Dedifferentiated amniotic fluid mesenchymal stem cell (primary cell): ENCODE results near the gene COQ5.

ENCODE experiments used
- DNase-seq: peaks from one replicate; pipeline ENCODE4 v3.0.0-alpha.2; 2016; ENCODE audit errors: extremely low spot score

The COQ5 gene

GRCh38 chr12:120483621-120484020, 45.3 kb downstream of the COQ5 start:
- DNase-seq = no peak

GRCh38 chr12:120481022-120481767, 47.8 kb downstream of the COQ5 start:
- DNase-seq = no peak

GRCh38 chr12:120480211-120480610, 48.7 kb downstream of the COQ5 start:
- DNase-seq = no peak

GRCh38 chr12:120479458-120479857, 49.5 kb downstream of the COQ5 start:
- no peak for DNase-seq

- DNase-seq = no peak
Measured at GRCh38 chr12:120475643-120476042, 53.3 kb downstream of the COQ5 start.

GRCh38 chr12:120474616-120474960, 54.4 kb downstream of the COQ5 start:
- DNase-seq = peak; percentile 72

GRCh38 chr12:120473807-120474615, 54.9 kb downstream of the COQ5 start:
- no peak for DNase-seq

- DNase-seq = no peak
Measured at GRCh38 chr12:120472521-120472920, 56.4 kb downstream of the COQ5 start.

GRCh38 chr12:120470150-120470784, 58.7 kb downstream of the COQ5 start:
- no peak for DNase-seq

GRCh38 chr12:120469450-120470149, 59.4 kb downstream of the COQ5 start, which contains the start of gene SRSF9:
Gene SRSF9, minus strand, starts transcription at chr12:120469748. Its CDS starts 139 bp downstream, at chr12:120469609.
- peak; percentile 97 for DNase-seq

- no peak for DNase-seq
Measured at GRCh38 chr12:120468821-120469449, 60.0 kb downstream of the COQ5 start.

GRCh38 chr12:120468325-120468820, 60.6 kb downstream of the COQ5 start:
- peak; percentile 34 for DNase-seq

GRCh38 chr12:120467439-120467838, 61.5 kb downstream of the COQ5 start:
- no peak for DNase-seq

- DNase-seq = peak; percentile 31
Measured at GRCh38 chr12:120466560-120467315, 62.2 kb downstream of the COQ5 start.

- no peak for DNase-seq
Measured at GRCh38 chr12:120465756-120466155, 63.2 kb downstream of the COQ5 start.

GRCh38 chr12:120463712-120464111, 65.2 kb downstream of the COQ5 start:
- no peak for DNase-seq

- no peak for DNase-seq
Measured at GRCh38 chr12:120462099-120462640, 66.8 kb downstream of the COQ5 start.

GRCh38 chr12:120460157-120460556, 68.8 kb downstream of the COQ5 start:
- no peak for DNase-seq

- no peak for DNase-seq
Measured at GRCh38 chr12:120457133-120457532, 71.8 kb downstream of the COQ5 start.

GRCh38 chr12:120455302-120455701, 73.7 kb downstream of the COQ5 start:
- DNase-seq = no peak
